ENCODE results near the gene OTUD5. TPM values are rescaled to one million over a fixed set of nuclear protein-coding genes. Genes with fewer than 3 reads are reported as not detected.

Gene OTUD5
- total and polyA plus RNA-seq, 2 of the 13 experiments (the other 11 are each of a cell fraction or from before 2014, with no cell fraction given) = 18.4 to 42.2 TPM

- TF ChIP-seq TFAP4 (IDR thresholded peaks at IDR 0.05; ENCODE audit: borderline replicate concordance, low read depth) = peak; percentile 31; the same call in 1 of the 2 replicates
- peak in 1 of 2 experiments; percentile 42; a peak in 1 of 4 replicates for TF ChIP-seq POLR2A (IDR thresholded peaks at IDR 0.05; ENCODE audit: insufficient read depth in 1 of 2, low read depth in 2 of 2, low read length in 2 of 2)
- TF ChIP-seq MTERF4 (CRISPR knock-in tag; IDR thresholded peaks at IDR 0.05) = no peak
- no peak for TF ChIP-seq ZKSCAN5 (CRISPR knock-in tag; IDR thresholded peaks at IDR 0.05)
- no peak for TF ChIP-seq ZBTB14 (CRISPR knock-in tag; IDR thresholded peaks at IDR 0.05)
- no peak for TF ChIP-seq SUZ12 (IDR thresholded peaks at IDR 0.05; ENCODE audit: low read depth, low read length)
- TF ChIP-seq GRHL1 (CRISPR knock-in tag; conservative IDR thresholded peaks at IDR 0.05) = no peak
Measured at GRCh38 chrX:48911412-48912182, 45.8 kb downstream of the OTUD5 start, which contains the start of gene SLC35A2 (continued).
